Upper lobe of right lung (tissue), 1 donor: Measurements from ENCODE around the gene PDE11A. TPM values are rescaled to one million over a fixed set of nuclear protein-coding genes. Genes with fewer than 3 reads are reported as not detected.

Experiments used
- ATAC-seq: fragments of 200-7000 bp; cut with Tn5 transposase; one replicate; pipeline ENCODE4 v1.9.1; 2020; ENCODE audit warnings: mild to moderate bottlenecking, moderate library complexity
- DNase-seq: peaks from one replicate; pipeline ENCODE4 v3.0.0-alpha.2; 2020
- H3K27ac ChIP-seq: fragments of 200-600 bp; one replicate; pipeline ENCODE4 v1.8.0; 2022
- H3K27me3 ChIP-seq: fragments of 200-600 bp; one replicate; pipeline ENCODE4 v1.8.0; 2022; ENCODE audit warnings: mild to moderate bottlenecking
- H3K36me3 ChIP-seq: fragments of 200-600 bp; one replicate; pipeline ENCODE4 v1.8.0; 2022
- H3K4me1 ChIP-seq: fragments of 200-600 bp; one replicate; pipeline ENCODE4 v1.8.0; 2022
- H3K4me3 ChIP-seq: fragments of 200-600 bp; one replicate; pipeline ENCODE4 v1.8.0; 2022; ENCODE audit warnings: mild to moderate bottlenecking
- H3K9me3 ChIP-seq: fragments of 200-600 bp; one replicate; pipeline ENCODE4 v1.8.0; 2022
- CTCF ChIP-seq: fragments of 200-600 bp; IDR thresholded peaks from one replicate; pipeline ENCODE4 v1.8.0; 2022; ENCODE audit warnings: antibody characterized with exemption
- intact Hi-C: fragments of 100-400 bp; cut with DNase I; formaldehyde crosslinking; loops from one replicate; pipeline ENCODE4 v1.11.0; 2022
- total RNA-seq: library from RNA; stranded (reverse); fragmentation: NEBNext Ultra II Directional; extraction: Animal tissue kit (Norgen Biotek cat#: 25700); gene quantifications from one replicate; pipeline ENCODE4 v1.2.1, GENCODE V29; 2021
- donor health status: DM: no; HTN: yes; CAD: no; lungs with severe emphysema.

The PDE11A gene
- total RNA-seq, 1 donor from 2014 or later: not detected

GRCh38 chr2:177711483-177712265 is 360.9 kb downstream of the PDE11A start:
- no peak overlapping the region for H3K27ac ChIP-seq
- no peaks in the 10 kb centered on the region for H3K27me3 ChIP-seq
- no peaks in the 10 kb centered on the region for H3K9me3 ChIP-seq
- no peak for TF ChIP-seq CTCF
- DNase-seq: peak; percentile 68
- ATAC-seq: peak; percentile 90
- intact Hi-C loops: no loop called here
- H3K4me1 ChIP-seq: no peaks in the 10 kb centered on the region
- no peak overlapping the region for H3K4me3 ChIP-seq
- H3K36me3 ChIP-seq: no peaks in the 10 kb centered on the region

- no peak overlapping the region for H3K27ac ChIP-seq
- no peaks in the 10 kb centered on the region for H3K36me3 ChIP-seq
- intact Hi-C loops: no loop called here
- TF ChIP-seq CTCF: no peak
- DNase-seq: no peak
- H3K4me1 ChIP-seq: no peaks in the 10 kb centered on the region
- no peaks in the 10 kb centered on the region for H3K27me3 ChIP-seq
- no peak overlapping the region for H3K4me3 ChIP-seq
- ATAC-seq: no peak
- H3K9me3 ChIP-seq: no peaks in the 10 kb centered on the region
Observed at GRCh38 chr2:177710889-177711288, 361.7 kb downstream of the PDE11A start.

DNA sequence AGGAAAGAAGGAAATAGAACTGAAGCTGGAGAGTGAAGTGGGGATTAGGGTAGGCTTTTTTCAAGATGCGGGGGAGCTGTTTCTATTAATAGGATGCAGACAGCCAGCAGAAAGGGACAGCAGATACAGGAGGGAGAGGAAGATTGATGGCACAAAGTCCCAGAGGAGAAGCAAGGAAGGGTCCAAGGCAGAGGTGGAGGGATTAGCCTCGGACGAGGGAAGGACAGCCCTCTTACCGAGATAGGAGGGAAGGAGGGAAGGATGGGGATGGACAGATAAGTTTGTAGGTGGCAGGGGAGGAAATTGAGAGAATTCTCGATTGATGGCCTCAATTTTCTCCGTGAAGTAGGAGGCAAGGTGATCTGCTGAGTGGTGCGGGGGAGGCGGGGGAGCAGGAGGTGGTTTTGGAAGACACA is 362.6 kb downstream of the PDE11A start:
- Histone ChIP-seq H3K36me3 (no peaks in the 10 kb centered on the region), H3K9me3 (no peaks in the 10 kb centered on the region), H3K4me3 (no peak overlapping the region), H3K4me1 (no peaks in the 10 kb centered on the region), H3K27me3 (no peaks in the 10 kb centered on the region), H3K27ac (no peak overlapping the region)
- ATAC-seq: no peak
- no peak for TF ChIP-seq CTCF
- intact Hi-C loops: no loop called here
- no peak for DNase-seq

DNA sequence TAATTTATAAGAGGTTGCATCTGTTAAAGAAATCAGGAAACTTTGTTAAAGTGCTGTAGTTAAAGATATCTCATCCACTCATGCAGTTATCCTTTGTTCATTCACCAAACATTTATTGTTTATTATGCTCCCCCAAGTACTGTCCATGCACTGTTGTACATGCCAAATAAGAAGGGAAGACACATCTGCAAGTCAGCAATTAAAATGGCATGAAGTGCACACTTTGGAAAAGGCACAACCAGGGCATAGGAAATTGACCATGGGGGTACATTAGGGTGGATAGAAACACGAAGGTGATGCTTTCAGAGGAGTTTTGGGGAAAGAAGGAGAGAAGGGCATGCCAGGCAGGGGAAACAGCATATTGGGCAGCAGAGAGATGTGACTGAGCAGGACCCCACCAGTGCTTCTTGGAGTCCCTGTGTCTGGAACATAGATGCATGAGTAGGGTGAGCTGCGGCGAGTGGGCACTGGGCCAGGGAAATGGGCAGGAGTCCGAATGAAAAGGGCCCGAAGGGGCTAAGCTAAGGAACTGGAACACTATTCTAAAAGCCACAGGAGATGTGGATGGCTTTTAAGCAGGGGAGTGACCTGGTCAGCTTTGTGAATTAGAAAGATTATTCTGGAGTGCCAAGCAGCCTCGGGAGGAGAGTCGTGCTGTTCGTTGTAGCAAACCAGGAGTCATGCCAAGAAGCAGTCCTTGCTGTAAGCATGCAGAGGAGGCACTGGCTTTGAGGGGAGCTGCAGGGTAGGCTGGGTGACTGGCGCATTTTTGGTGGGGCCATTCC is 363.7 kb downstream of the PDE11A start:
- intact Hi-C loops: no loop called here
- no peaks in the 10 kb centered on the region for H3K9me3 ChIP-seq
- no peak for DNase-seq
- H3K4me1 ChIP-seq: no peaks in the 10 kb centered on the region
- ATAC-seq: no peak
- no peaks in the 10 kb centered on the region for H3K36me3 ChIP-seq
- TF ChIP-seq CTCF: no peak
- H3K4me3 ChIP-seq: no peak overlapping the region
- H3K27ac ChIP-seq: no peak overlapping the region
- H3K27me3 ChIP-seq: no peaks in the 10 kb centered on the region

- H3K4me3 ChIP-seq: no peak overlapping the region
- no peaks in the 10 kb centered on the region for H3K27me3 ChIP-seq
Observed at GRCh38 chr2:177708106-177708505, 364.5 kb downstream of the PDE11A start.

More at GRCh38 chr2:177708106-177708505, 364.5 kb downstream of the PDE11A start:
- ATAC-seq: no peak
- no peak for DNase-seq
- Histone ChIP-seq H3K36me3 (no peaks in the 10 kb centered on the region), H3K4me1 (no peaks in the 10 kb centered on the region), H3K9me3 (no peaks in the 10 kb centered on the region), H3K27ac (no peak overlapping the region)
- TF ChIP-seq CTCF: no peak
- intact Hi-C loops: no loop called here
